ENCODE data around the gene SLC28A3. TPM values are rescaled to one million over a fixed set of nuclear protein-coding genes. Genes with fewer than 3 reads are reported as not detected.

The SLC28A3 gene
- total RNA-seq, 1 experiment from 2014 or later, result not detected

GRCh38 chr9:84226126-84226525 lies 114.4 kb downstream of the SLC28A3 start (continued):
- no peak for TF ChIP-seq STAT6 (CRISPR knock-in tag; conservative IDR thresholded peaks at IDR 0.05; ENCODE audit: low read depth)
- TF ChIP-seq E2F4 (CRISPR knock-in tag; IDR thresholded peaks at IDR 0.05; ENCODE audit: borderline replicate concordance, low read depth), result no peak
- no peak for TF ChIP-seq ZNF416 (CRISPR knock-in tag; IDR thresholded peaks at IDR 0.05)
- TF ChIP-seq FOXJ3 (CRISPR knock-in tag; IDR thresholded peaks at IDR 0.05; ENCODE audit: borderline replicate concordance), result no peak
- no peak for TF ChIP-seq ELF4 (CRISPR knock-in tag; IDR thresholded peaks at IDR 0.05; ENCODE audit: low read depth)
- TF ChIP-seq CDX4 (CRISPR knock-in tag; IDR thresholded peaks at IDR 0.05; ENCODE audit: borderline replicate concordance), result no peak
- TF ChIP-seq ATF1 (CRISPR knock-in tag; IDR thresholded peaks at IDR 0.05), result no peak
- TF ChIP-seq PRDM15 (CRISPR knock-in tag; IDR thresholded peaks at IDR 0.05), result no peak
- no peak for TF ChIP-seq AR (CRISPR knock-in tag; IDR thresholded peaks at IDR 0.05)
- TF ChIP-seq NR1H2 (CRISPR knock-in tag; IDR thresholded peaks at IDR 0.05), result no peak
- no peak for TF ChIP-seq FOXK1 (CRISPR knock-in tag; IDR thresholded peaks at IDR 0.05)

Measured in WTC11 (cell line).